A673 (cell line): ENCODE data around the gene DHRSX. TPM values are rescaled to one million over a fixed set of nuclear protein-coding genes. Genes with fewer than 3 reads are reported as not detected.
A peak's percentile ranks its signal among the peaks of the same experiment; 100 is the strongest.

Experiments
- BruUV-seq: library from RNA; stranded (reverse); fragments of 400-500 nt; replicated peaks from 2 replicates; lab custom pipeline; 2021; lab: Mats Ljungman, UMichigan
- CTCF ChIA-PET: fragments of 300-600 bp; sonication (Branson Sonifier 250); formaldehyde crosslinking; loops from one replicate; lab custom pipeline; 2022; ENCODE audit warnings: antibody characterized with exemption; lab: Charles Lee
- POLR2A ChIA-PET: fragments of 300-600 bp; sonication (Branson Sonifier 250); formaldehyde crosslinking; loops from one replicate; lab custom pipeline; 2022; ENCODE audit warnings: antibody characterized with exemption; ENCODE audit not compliant: low non-redundant PET; lab: Charles Lee
- DNase-seq: peaks from one replicate; pipeline ENCODE4 v3.0.0-alpha.2; 2015; ENCODE audit warnings: low spot score
- H3K27ac ChIP-seq: fragments of 200-600 bp; sonication (generic); 2 replicates; pipeline ENCODE4 v1.5.1; 2016; ENCODE audit warnings: mixed run types, low read depth, mild to moderate bottlenecking, mixed read lengths, antibody characterized with exemption, low read length; ENCODE audit not compliant: poor library complexity, severe bottlenecking
- H3K27me3 ChIP-seq: fragments of 200-600 bp; sonication (generic); replicated peaks from 2 replicates; pipeline ENCODE4 v1.6.1; 2017; ENCODE audit warnings: mixed run types, low read depth, mild to moderate bottlenecking, mixed read lengths, antibody characterized with exemption, low read length; ENCODE audit not compliant: insufficient read depth, poor library complexity
- H3K36me3 ChIP-seq: fragments of 200-600 bp; sonication (generic); 2 replicates; pipeline ENCODE4 v1.6.1; 2016; ENCODE audit warnings: mixed run types, mild to moderate bottlenecking, mixed read lengths, antibody characterized with exemption, low read length; ENCODE audit not compliant: insufficient read depth, poor library complexity, severe bottlenecking
- H3K4me1 ChIP-seq: fragments of 200-600 bp; sonication (generic); 2 replicates; pipeline ENCODE4 v1.6.1; 2017; ENCODE audit warnings: mixed run types, mild to moderate bottlenecking, mixed read lengths, antibody characterized with exemption, low read length; ENCODE audit not compliant: insufficient read depth, poor library complexity, severe bottlenecking
- H3K4me3 ChIP-seq: fragments of 200-600 bp; sonication (generic); 2 replicates; pipeline ENCODE4 v1.5.1; 2016; ENCODE audit warnings: low read depth, mixed run types, mild to moderate bottlenecking, mixed read lengths, low read length; ENCODE audit not compliant: poor library complexity, severe bottlenecking
- H3K9me3 ChIP-seq: fragments of 200-600 bp; sonication (generic); 2 replicates; pipeline ENCODE4 v1.6.1; 2016; ENCODE audit warnings: mixed run types, low read depth, mild to moderate bottlenecking, mixed read lengths, antibody characterized with exemption, low read length; ENCODE audit not compliant: poor library complexity, severe bottlenecking
- EZH2 ChIP-seq: fragments of 200-600 bp; sonication (generic); IDR thresholded peaks from 2 replicates; pipeline ENCODE4 v1.6.1; 2017; ENCODE audit warnings: borderline replicate concordance, low read depth, mild to moderate bottlenecking, mixed read lengths, antibody characterized with exemption, low read length; ENCODE audit not compliant: poor library complexity, severe bottlenecking
- intact Hi-C: fragments of 100-400 bp; cut with micrococcal nuclease; formaldehyde crosslinking; loops from one replicate; pipeline ENCODE4 v1.10.0; 2022; ENCODE audit not compliant: unreplicated experiment
- total RNA-seq: library from RNA; stranded (reverse); gene quantifications from 2 replicates; pipeline ENCODE4 v1.2.3, GENCODE V29; 2021
- TF ChIP-seq, protein P1 (sequence below): fragments of 300-800, 200-600 bp; sonication (generic); conservative IDR thresholded peaks from 2 replicates; pipeline ENCODE4 v1.5.1; 2017; ENCODE audit warnings: low read depth, mild to moderate bottlenecking, antibody characterized with exemption, low read length, moderate library complexity, mixed read lengths

DHRSX gene
- total RNA-seq, 1 experiment from 2014 or later, result 30.2 TPM

DNA sequence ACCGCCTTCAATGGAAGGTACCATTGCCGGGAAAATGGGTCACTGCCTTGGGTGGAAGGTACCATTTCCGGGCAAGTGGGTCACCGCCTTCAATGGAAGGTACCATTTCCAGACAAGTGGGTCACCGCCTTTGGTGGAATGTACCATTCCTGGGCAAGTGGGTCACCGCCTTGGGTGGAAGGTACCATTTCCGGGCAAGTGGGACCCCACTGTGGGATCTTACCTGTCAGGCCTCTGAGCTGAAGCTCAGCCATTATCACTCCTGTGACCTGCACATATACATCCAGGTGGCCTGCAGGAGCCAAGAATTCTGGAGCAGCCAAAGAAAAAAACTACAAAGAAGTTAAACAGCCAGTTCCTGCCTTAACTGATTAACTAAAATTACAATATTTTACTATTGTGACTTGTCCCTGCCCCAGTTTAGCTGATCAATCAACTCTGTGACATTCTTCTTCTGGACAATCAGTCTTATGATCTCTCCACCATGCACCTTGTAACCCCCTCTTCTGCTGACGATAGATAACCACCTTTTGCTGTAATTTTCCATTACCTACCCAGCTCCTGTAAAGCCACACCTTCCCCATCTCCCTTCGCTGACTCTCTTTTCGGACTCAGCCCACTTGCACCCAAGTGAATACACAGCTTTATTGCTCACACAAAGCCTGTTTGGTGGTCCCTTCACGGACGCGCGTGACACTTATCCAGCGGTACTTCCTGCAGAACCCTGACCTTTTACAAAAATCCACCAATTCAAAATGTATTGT, 313.2 kb downstream of the DHRSX start:
- no peak overlapping the region for H3K27ac ChIP-seq
- no peaks in the 10 kb centered on the region for H3K27me3 ChIP-seq
- no peak for DNase-seq
- peaks cover 5% of the 10 kb centered on the region for H3K9me3 ChIP-seq
- H3K4me3 ChIP-seq, result no peak overlapping the region
- intact Hi-C loops, result no loop called here
- no peaks in the 10 kb centered on the region for H3K36me3 ChIP-seq
- no peak for TF ChIP-seq EZH2
- TF ChIP-seq, protein P1, sequence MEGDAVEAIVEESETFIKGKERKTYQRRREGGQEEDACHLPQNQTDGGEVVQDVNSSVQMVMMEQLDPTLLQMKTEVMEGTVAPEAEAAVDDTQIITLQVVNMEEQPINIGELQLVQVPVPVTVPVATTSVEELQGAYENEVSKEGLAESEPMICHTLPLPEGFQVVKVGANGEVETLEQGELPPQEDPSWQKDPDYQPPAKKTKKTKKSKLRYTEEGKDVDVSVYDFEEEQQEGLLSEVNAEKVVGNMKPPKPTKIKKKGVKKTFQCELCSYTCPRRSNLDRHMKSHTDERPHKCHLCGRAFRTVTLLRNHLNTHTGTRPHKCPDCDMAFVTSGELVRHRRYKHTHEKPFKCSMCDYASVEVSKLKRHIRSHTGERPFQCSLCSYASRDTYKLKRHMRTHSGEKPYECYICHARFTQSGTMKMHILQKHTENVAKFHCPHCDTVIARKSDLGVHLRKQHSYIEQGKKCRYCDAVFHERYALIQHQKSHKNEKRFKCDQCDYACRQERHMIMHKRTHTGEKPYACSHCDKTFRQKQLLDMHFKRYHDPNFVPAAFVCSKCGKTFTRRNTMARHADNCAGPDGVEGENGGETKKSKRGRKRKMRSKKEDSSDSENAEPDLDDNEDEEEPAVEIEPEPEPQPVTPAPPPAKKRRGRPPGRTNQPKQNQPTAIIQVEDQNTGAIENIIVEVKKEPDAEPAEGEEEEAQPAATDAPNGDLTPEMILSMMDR, result no peak
- POLR2A ChIA-PET, result no interaction called here
- CTCF ChIA-PET, result no interaction called here
- peaks cover 9% of the 10 kb centered on the region for H3K4me1 ChIP-seq
- no TSS peak for BruUV-seq

GRCh38 chrX:2185341-2186082, 315.3 kb downstream of the DHRSX start:
- no peak for TF ChIP-seq EZH2
- TF ChIP-seq, protein P1, result no peak
- POLR2A ChIA-PET, result no interaction called here
- H3K4me3 ChIP-seq, result no peak overlapping the region
- peaks cover 5% of the 10 kb centered on the region for H3K9me3 ChIP-seq
- H3K4me1 ChIP-seq, result peaks cover 9% of the 10 kb centered on the region
- no TSS peak for BruUV-seq
- H3K27ac ChIP-seq, result no peak overlapping the region
- no peaks in the 10 kb centered on the region for H3K36me3 ChIP-seq
- intact Hi-C loops, result no loop called here
- CTCF ChIA-PET, result no interaction called here
- peak; percentile 19 for DNase-seq
- no peaks in the 10 kb centered on the region for H3K27me3 ChIP-seq

DNA sequence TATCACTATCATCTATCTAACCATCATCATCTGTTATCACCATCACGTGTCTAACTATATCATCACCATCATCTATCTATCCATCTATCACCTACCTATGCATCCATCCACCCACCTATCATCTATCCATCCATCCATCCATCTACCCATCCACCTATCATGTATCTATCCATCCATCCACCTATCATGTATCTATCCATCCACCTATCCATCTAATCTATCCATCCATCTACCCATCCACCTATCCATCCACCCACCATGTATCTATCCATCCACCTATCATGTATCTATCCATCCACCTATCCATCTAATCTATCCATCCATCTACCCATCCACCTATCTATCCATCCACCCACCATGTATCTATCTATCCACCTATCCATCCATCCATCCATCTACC, 316.7 kb downstream of the DHRSX start:
- no peak overlapping the region for H3K27ac ChIP-seq
- no TSS peak for BruUV-seq
- intact Hi-C loops, result no loop called here

More for the DNA sequence above, 316.7 kb downstream of the DHRSX start:
- Histone ChIP-seq H3K4me3 (no peak overlapping the region), H3K36me3 (no peaks in the 10 kb centered on the region), H3K9me3 (peaks cover 5% of the 10 kb centered on the region), H3K4me1 (peaks cover 9% of the 10 kb centered on the region), H3K27me3 (no peaks in the 10 kb centered on the region)
- DNase-seq, result no peak
- TF ChIP-seq, protein P1, result no peak
- no peak for TF ChIP-seq EZH2
- ChIA-PET CTCF (no interaction called here), POLR2A (no interaction called here)
